SJCRH30 (cell line): ENCODE data around the gene ZGPAT. TPM values are rescaled to one million over a fixed set of nuclear protein-coding genes. Genes with fewer than 3 reads are reported as not detected.
A peak's percentile ranks its signal among the peaks of the same experiment; 100 is the strongest.

Source experiments
- DNase-seq, 2 experiments: peaks; one replicate each; pipeline ENCODE4 v3.0.0-alpha.2; 2015 to 2020
- H3K27ac ChIP-seq: fragments of 250-450 bp; sonication (Bioruptor Pico); 2 replicates; pipeline ENCODE4 v1.5.1; 2020; ENCODE audit warnings: mild to moderate bottlenecking, moderate library complexity
- H3K27me3 ChIP-seq: fragments of 250-450 bp; sonication (Bioruptor Pico); 2 replicates; pipeline ENCODE4 v1.5.1; 2020; ENCODE audit warnings: mild to moderate bottlenecking, moderate library complexity
- H3K36me3 ChIP-seq: fragments of 250-450 bp; sonication (Bioruptor Pico); 2 replicates; pipeline ENCODE4 v1.5.1; 2020; ENCODE audit warnings: mild to moderate bottlenecking, moderate library complexity
- H3K4me1 ChIP-seq: fragments of 250-450 bp; sonication (Bioruptor Pico); 2 replicates; pipeline ENCODE4 v1.5.1; 2020; ENCODE audit warnings: mild to moderate bottlenecking, moderate library complexity
- H3K4me3 ChIP-seq: fragments of 250-450 bp; sonication (Bioruptor Pico); 2 replicates; pipeline ENCODE4 v1.5.1; 2020; ENCODE audit warnings: mild to moderate bottlenecking, moderate library complexity
- H3K9me3 ChIP-seq: fragments of 250-450 bp; sonication (Bioruptor Pico); replicated peaks from 2 replicates; pipeline ENCODE4 v1.5.1; 2020; ENCODE audit warnings: mild to moderate bottlenecking, moderate library complexity
- total RNA-seq: library from RNA; depleted of rRNA; stranded (reverse); fragments of >200 nt; shearing (Covaris generic); gene quantifications from 2 replicates; pipeline ENCODE4 v1.2.3, GENCODE V29; 2014

The ZGPAT gene
- total RNA-seq, 1 experiment from 2014 or later: 26.2 TPM

DNA sequence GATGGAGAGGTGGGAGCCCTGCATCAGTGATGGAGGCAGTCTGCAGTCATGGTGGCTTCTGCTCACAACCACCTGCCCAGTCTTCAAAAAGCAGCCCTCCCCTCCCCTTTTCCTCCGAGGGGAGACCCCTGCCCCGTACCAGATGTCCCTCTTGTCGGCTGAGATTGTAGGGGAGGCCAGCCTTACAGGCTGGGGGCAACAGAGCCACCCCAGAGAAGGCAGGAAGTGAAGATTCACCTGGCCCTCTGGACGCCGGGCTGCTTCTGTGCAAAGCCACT, 6.8 kb upstream of the ZGPAT start:
- no peak overlapping the region for H3K4me3 ChIP-seq
- no peak overlapping the region for H3K27ac ChIP-seq
- no peaks in the 10 kb centered on the region for H3K27me3 ChIP-seq
- H3K36me3 ChIP-seq: peaks cover 20% of the 10 kb centered on the region
- no peaks in the 10 kb centered on the region for H3K9me3 ChIP-seq
- peaks cover 18% of the 10 kb centered on the region for H3K4me1 ChIP-seq
- DNase-seq: no peak

DNA sequence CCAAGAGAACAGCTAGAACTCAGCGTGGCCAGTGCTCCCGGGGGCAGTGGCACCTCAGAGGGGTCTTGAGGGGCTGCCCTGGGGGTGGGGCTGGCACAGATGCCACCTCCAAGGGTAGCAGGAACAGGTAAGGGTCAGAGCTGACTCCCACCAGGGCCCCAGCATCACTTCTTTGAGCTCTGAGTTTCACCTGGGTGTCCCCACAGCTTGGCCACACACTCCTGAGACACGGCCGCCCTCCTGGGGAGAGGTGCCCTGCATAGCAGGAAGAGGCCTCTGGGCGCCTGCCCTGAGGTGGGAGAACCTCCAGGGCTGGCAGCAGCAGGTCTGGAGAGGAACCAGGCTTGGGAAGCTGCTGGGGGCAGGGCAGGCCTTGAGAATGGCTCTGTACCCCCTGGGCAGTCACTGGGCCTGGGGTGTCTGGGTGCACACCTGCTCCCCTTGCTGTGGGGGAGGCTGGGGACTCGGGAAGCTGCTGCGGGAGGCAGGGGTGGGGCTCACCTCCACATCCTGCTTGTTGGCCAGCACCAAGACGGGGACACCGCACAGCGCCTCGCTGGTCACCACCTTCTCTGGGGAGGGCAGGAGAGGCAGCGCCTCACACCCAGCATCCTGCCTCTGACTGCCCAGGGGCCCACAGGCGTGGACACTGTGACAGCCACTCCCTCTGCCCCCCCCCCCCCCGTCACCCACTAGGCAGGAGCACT, 6.4 kb upstream of the ZGPAT start:
- peaks cover 23% of the 10 kb centered on the region for H3K36me3 ChIP-seq
- H3K27me3 ChIP-seq: no peaks in the 10 kb centered on the region
- no peak overlapping the region for H3K27ac ChIP-seq
- peak; percentile 15 to 17 for DNase-seq
- H3K9me3 ChIP-seq: no peaks in the 10 kb centered on the region
- H3K4me1 ChIP-seq: peaks cover 18% of the 10 kb centered on the region
- H3K4me3 ChIP-seq: no peak overlapping the region

DNA sequence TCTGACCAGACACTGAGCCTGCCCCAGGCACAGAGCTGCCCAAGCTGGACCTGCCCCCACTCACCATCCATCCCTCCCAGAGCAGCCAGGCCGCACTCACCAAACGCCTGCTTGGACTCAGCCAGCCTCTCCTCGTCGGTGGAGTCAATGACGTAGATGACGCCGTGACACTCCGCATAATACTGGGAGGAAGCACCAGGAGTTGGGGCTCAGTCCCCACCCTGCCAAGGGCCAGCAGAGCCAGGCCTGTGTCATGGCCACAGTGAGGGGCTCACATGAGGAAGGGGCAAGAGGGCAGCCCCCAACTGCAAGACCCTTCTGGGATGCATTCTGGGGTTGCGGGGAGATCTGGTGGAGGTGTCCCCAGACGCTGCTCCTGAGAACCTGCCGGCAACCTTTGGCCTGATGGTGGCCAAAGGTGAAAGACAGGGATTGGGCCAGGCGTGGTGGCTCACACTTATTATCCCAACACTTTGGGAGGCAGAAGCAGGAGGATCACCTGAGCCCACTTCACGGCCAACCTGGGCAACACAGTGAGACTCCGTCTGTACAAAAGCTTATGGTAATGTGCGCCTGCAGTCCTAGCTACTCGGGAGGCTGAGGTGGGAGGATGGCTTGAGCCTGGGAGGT, 5.7 kb upstream of the ZGPAT start:
- Histone ChIP-seq H3K36me3 (peaks cover 23% of the 10 kb centered on the region), H3K27me3 (no peaks in the 10 kb centered on the region), H3K4me3 (no peak overlapping the region), H3K9me3 (no peaks in the 10 kb centered on the region), H3K4me1 (peaks cover 18% of the 10 kb centered on the region), H3K27ac (no peak overlapping the region)
- DNase-seq: peak in 1 of 2 experiments; percentile 12

DNA sequence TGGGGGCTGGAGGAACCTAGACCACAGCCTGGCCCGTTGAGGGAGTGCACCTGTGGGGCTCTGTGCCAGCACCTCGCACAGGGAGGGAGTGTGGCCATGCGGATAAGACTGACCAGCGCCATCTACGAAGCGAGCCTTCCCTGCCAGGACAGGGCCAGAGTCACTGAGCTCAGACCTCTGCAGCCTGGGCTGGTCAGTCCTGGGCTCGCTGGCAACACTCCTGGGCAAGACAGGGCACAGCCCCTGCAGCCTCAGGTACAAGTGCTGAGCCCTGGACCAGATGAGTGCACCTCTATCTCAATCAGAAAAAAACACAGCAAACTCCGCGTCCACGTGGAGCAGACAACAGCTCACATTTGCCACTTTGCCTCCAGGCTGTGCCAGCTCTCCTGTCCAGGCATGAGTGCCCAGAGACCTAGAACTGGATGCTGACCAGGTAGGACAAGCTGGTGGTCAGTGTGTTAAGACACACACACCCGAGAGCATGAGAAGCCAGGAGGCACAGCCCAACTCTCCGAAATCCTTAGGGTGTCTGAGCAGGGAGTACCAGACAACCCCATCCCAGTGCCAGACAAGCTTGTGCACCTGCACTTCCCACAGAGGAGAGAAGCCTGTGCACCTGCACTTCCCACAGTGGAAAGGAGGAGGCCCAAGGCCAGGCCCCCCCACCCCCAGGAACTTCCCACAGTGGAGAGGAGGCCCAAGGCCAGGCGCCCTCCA, 4.9 kb upstream of the ZGPAT start:
- DNase-seq: peak; percentile 10 to 15
- Histone ChIP-seq H3K27me3 (no peaks in the 10 kb centered on the region), H3K4me3 (no peak overlapping the region), H3K9me3 (no peaks in the 10 kb centered on the region), H3K27ac (no peak overlapping the region), H3K4me1 (peaks cover 18% of the 10 kb centered on the region), H3K36me3 (peaks cover 23% of the 10 kb centered on the region)

DNA sequence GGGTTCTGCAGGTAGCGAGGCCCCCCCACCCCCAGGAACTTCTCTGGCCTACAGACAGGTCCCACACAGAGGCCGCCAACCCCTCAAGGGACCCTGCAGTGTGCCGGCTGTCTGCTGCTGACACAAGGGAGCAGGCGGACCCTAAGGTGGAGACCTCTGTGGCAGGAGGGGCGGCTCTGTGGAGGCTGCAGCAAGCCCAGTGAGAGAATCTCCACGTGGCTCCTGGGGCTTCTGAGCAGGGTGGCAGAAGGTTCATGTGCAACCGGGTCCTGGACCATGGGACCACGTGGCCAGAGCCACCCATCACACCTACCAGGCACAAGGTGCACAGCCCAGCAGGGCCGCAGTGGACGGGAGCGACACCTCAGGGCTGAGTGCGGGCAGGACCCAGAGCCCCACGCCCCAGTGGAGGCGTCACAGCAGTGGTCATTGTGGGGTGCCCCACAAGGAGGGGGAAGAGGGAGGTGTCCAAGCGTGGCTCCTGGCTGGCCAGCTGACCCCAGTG, 4.3 kb upstream of the ZGPAT start:
- Histone ChIP-seq H3K27ac (no peak overlapping the region), H3K27me3 (no peaks in the 10 kb centered on the region), H3K9me3 (no peaks in the 10 kb centered on the region), H3K36me3 (peaks cover 23% of the 10 kb centered on the region), H3K4me1 (peaks cover 16% of the 10 kb centered on the region), H3K4me3 (no peak overlapping the region)
- DNase-seq: peak in 1 of 2 experiments; percentile 7

DNA sequence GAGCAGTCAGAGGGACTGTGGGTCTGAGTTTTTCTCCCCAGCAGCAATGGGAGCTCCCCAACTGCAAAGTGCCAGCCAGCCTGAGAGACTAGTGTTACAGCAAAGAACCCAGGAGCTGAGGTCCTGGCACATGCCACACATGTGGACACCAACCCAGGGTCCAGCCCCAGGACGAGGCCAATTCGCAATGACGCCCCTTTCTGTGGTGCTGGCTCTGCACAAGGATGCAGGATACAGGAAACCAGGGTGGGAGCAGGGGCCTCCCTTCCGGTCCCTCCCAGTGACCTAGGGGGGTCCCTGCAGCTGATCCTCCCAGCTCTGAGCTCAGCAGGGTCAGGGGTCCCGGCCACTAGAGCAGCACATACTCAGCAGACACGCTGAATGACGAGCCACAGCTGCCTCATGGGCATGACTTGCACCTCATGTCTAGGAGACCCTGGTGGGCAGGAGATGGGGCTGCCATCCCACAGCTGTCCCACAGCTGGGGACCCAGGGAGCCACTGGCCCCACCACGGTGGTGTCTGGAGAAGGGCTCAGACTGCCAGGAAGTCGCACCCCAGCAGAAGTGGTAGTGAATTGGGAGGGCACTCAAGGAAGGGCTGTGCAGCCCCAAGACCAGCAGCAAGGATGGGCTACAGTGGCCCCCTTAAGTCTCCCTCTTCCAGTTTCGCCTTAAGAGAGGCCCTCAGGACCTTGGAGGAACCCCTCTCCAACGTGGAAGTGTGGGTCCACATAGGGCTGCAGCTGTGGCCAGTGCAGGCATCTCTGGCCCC, 3.7 kb upstream of the ZGPAT start:
- Histone ChIP-seq H3K27me3 (no peaks in the 10 kb centered on the region), H3K9me3 (no peaks in the 10 kb centered on the region), H3K27ac (no peak overlapping the region), H3K36me3 (peaks cover 25% of the 10 kb centered on the region), H3K4me1 (peaks cover 10% of the 10 kb centered on the region), H3K4me3 (no peak overlapping the region)
- no peak for DNase-seq

DNA sequence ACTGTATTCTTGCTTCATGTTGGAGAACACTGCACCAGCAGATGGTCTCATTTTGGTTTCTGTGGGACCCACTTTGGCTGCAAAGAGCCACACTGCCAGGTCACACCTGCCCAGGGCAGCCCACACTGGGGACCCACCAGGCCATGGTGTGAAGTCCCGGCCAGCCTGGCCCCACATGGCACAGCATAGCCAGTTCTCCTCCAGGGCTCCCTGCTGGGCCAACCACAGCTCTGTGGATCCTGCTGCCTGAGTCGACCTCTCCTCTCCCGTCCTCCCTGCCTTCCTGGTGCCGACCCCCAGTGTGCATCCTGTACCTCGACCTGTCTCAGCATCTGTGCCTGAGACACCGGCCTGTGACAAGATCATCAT, 3.1 kb upstream of the ZGPAT start:
- DNase-seq: no peak
- Histone ChIP-seq H3K27me3 (no peaks in the 10 kb centered on the region), H3K4me3 (no peak overlapping the region), H3K9me3 (no peaks in the 10 kb centered on the region), H3K36me3 (peaks cover 29% of the 10 kb centered on the region), H3K4me1 (peaks cover 4% of the 10 kb centered on the region), H3K27ac (no peak overlapping the region)

DNA sequence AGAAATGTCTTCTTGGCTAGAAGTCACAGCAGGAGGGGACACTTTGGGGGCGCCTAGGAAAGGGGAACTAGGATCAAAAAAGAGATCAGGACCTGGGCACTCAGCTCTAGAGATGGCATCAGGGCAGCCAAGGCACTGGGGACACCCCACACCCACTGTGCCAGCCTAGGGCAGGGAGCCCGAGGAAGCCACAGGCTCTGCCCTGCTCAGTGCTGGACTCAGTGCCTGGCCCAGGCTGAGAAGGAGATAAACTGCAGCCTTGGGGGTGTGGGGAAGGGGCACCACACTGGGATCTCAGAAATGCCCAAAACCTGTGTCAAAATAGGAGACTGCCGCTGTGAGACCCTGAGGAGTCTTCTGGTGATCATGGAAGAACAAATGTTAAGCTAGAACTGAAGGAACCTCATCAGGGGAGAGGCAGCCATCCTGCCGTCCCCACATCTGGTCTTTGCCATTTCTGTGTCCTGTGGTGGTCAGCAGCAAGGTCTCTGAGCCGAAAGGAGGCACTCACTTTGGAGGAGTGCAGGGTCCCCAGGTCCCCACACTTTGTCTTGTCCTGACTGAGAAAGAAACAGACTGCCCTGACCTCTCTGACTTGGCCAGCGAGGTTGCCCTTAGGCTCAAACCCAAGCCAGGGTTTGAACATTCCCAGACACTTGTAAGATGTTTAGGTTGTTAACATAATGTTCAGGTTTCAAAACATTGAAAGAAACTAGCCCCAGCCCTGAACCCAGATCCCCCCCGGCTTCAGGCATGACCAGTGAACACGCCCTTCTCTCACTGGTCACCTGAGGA, 2.4 kb upstream of the ZGPAT start:
- no peaks in the 10 kb centered on the region for H3K9me3 ChIP-seq
- H3K36me3 ChIP-seq: peaks cover 33% of the 10 kb centered on the region
- no peak for DNase-seq
- H3K4me3 ChIP-seq: no peak overlapping the region
- no peaks in the 10 kb centered on the region; the same call in 1 of the 2 replicates for H3K4me1 ChIP-seq
- no peaks in the 10 kb centered on the region for H3K27me3 ChIP-seq
- no peak overlapping the region for H3K27ac ChIP-seq

DNA sequence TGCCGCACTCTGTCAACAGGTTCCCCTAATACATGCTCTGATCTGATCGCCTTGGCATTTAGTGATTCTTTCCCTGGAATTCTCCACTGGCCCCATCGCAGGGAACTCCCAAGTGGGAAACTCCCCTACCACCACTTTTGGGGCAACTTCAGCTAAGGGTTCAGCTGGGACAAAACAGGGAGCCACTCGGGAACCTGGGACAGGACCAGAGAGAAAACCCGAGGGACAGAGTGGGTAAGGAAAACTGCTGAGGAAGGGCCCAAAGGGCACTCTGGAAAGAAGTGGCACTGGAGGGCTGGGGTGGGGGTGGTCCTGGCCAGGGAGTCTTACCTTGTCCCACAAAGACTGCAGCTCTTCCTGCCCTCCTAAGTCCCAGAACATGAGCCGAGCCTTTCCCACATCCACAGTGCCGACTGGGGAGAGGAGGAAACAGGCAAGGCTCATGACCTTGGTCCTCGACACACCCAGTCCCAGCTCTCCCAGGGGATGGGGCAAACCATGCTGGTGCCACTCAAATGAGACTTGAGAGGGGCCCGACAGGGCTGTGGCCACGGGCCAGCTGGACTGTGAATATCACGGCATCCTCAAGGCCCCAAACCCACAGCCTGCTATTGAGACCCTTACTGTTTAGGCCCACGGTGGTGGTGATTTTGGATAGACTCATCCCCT, 1.7 kb upstream of the ZGPAT start:
- H3K27me3 ChIP-seq: no peaks in the 10 kb centered on the region
- H3K4me3 ChIP-seq: peak overlapping the region; percentile 80
- H3K27ac ChIP-seq: no peak overlapping the region
- H3K9me3 ChIP-seq: no peaks in the 10 kb centered on the region
- H3K36me3 ChIP-seq: peaks cover 36% of the 10 kb centered on the region
- DNase-seq: no peak
- H3K4me1 ChIP-seq: no peaks in the 10 kb centered on the region; the same call in 1 of the 2 replicates

DNA sequence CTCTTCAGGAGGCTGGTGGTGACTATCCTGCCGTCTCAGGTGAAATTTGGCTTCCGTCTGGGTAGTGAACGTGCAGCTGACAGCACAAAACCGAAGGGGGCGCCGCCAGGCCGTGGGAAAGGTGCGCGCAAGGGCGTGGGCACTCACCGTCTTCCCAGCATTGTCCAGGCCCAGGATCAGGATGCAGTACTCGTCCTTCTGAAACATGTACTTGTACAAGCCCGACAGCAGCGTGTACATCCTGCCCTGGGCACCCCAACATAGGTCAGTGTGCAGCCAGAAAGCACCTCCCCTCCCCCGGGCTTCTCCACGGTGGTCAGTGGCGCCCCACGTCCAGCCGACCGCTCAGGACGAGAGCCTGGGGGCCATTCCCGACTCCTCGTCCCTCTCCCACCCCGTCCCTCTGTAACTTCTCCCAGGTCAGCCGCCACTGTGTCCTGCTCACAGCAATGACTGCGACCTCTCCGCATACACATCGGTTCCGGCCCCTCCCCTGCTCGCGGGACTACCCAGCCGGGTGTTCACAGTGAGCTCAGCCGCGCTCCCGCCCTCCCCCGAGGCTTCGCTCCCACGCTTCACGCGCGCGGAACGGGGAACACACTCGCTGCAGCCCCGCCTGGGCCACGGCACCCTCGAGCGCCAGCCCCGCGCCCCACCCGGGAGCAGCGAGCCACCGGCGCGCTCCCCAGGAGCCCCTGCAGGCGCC, 834 bp upstream of the ZGPAT start:
- Histone ChIP-seq H3K9me3 (no peaks in the 10 kb centered on the region), H3K36me3 (peaks cover 42% of the 10 kb centered on the region), H3K27ac (peak overlapping the region; percentile 44), H3K27me3 (no peaks in the 10 kb centered on the region), H3K4me3 (peak overlapping the region; percentile 80), H3K4me1 (no peaks in the 10 kb centered on the region; the same call in 1 of the 2 replicates)
- DNase-seq: peak; percentile 64 to 68

DNA sequence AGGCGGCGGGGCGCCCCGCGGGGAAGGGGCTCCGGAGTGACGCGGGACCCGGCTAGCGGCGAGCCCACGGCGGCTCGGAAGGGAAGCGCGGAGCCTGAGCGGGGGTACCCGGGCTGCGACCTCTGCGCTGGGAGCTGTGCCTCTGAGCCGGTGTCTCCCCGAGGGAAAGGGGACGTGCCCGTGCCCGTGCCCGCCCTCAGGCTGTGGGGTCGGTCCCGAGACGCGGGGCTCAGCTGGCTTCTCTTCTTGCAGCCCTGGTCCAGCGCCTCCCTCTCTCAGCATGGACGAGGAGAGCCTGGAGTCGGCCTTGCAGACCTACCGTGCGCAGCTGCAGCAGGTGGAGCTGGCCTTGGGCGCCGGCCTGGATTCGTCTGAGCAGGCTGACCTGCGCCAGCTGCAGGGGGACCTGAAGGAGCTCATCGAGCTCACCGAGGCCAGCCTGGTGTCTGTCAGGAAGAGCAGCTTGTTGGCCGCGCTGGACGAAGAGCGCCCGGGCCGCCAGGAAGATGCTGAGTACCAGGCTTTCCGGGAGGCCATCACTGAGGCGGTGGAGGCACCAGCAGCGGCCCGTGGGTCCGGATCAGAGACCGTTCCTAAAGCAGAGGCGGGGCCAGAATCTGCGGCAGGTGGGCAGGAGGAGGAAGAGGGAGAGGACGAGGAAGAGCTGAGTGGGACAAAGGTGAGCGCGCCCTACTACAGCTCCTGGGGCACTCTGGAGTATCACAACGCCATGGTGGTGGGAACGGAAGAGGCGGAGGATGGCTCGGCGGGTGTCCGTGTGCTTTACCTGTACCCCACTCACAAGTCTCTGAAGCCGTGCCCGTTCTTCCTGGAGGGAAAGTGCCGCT, 686 bp downstream of the ZGPAT start:
- Histone ChIP-seq H3K27ac (no peak overlapping the region), H3K4me3 (peak overlapping the region; percentile 80), H3K4me1 (no peaks in the 10 kb centered on the region; the same call in 1 of the 2 replicates), H3K27me3 (no peaks in the 10 kb centered on the region), H3K9me3 (no peaks in the 10 kb centered on the region), H3K36me3 (peaks cover 57% of the 10 kb centered on the region)
- DNase-seq: peak; percentile 47 to 48

DNA sequence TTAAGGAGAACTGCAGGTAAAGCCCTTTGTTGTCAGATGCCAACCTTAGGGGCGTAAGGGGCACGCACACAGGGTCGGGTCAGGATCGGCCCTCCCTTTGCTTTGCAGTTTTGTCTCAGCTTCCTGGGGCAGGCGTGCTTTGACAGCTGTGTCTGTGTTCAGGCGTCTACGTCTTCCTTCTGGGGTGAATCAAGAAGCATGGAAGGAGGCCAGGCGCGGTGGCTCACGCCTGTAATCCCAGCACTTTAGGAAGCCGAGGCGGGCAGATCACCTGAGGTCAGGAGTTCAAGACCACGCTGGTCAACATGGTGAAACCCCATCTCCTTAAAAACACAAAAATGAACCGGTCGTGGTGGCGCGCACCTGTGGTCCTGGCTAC, 1.3 kb downstream of the ZGPAT start:
- peak overlapping the region; percentile 80; the same call in 1 of the 2 replicates for H3K4me3 ChIP-seq
- H3K36me3 ChIP-seq: peaks cover 62% of the 10 kb centered on the region
- DNase-seq: no peak

More for the DNA sequence above, 1.3 kb downstream of the ZGPAT start:
- Histone ChIP-seq H3K27me3 (no peaks in the 10 kb centered on the region), H3K27ac (no peak overlapping the region), H3K9me3 (peaks cover 4% of the 10 kb centered on the region; the same call in 1 of the 2 replicates), H3K4me1 (no peaks in the 10 kb centered on the region; the same call in 1 of the 2 replicates)
